Activated naive CD4-positive, alpha-beta T cell treated with anti-CD3 and anti-CD28 coated beads, Interleukin-2, amount 50 U/mL, for 24 hours (primary cell): ENCODE measurements around the gene SLC6A8.
A peak's percentile ranks its signal among the peaks of the same experiment; 100 is the strongest.

ENCODE experiments used
- H3K27ac Mint-ChIP-seq: one replicate; pipeline ENCODE4 v1.8.0; 2021; ENCODE audit warnings: mild to moderate bottlenecking, mixed read lengths
- H3K27me3 Mint-ChIP-seq: one replicate; pipeline ENCODE4 v1.8.0; 2021; ENCODE audit warnings: mixed read lengths
- H3K36me3 Mint-ChIP-seq: one replicate; pipeline ENCODE4 v1.8.0; 2021; ENCODE audit warnings: mixed read lengths
- H3K4me1 Mint-ChIP-seq: one replicate; pipeline ENCODE4 v1.8.0; 2021; ENCODE audit warnings: mixed read lengths
- H3K4me3 Mint-ChIP-seq: one replicate; pipeline ENCODE4 v1.8.0; 2021; ENCODE audit warnings: mild to moderate bottlenecking, mixed read lengths
- H3K9me3 Mint-ChIP-seq: one replicate; pipeline ENCODE4 v1.8.0; 2021; ENCODE audit warnings: mixed read lengths

Gene SLC6A8

DNA sequence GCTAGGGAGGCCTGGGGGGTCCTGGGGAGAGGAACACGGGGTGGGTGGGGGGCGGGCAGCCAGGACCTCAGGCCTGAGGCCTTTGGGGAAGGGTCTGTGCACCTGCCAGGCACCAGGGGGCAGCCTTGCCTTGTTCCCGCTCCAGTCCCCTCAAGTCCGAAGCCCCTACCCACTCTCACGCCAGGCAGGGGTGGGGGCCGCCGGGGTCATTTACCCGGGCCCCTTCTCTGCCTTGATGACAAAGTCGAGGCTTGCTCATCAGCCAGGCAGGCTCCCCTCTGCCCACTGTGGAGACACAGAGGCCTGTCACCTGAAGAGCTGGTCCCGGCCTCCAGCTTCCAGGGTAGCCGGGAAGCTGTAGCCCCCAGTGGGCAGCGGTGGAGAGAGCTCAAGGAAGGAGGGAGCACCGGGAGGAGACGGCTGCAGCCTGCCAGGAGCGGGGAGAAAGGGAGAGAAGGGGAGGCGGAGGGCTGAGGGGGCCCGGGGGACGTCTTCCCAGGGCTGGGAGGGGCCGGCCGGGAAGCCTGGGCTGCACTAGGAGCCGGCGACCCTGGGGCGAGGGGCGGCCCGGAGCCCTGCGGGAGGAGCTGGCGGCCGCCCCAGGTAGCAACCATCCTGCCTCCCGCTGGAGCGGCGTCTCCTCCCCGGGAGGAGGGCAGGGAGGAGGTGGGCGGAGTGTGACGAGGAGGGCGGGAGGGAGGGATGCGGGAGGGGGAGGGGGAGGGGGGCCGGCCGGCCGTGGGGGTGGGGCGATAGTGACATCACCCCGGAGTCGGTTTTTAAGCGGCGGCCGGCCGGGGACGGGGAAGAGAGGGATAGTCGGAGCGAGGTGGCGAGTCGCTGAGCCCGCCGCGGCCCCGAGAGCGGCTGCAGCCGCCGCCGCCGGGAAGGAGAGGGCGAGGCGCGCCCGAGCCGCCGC is at the start of gene SLC6A8:
TSS of gene SLC6A8 (plus strand) at position 806 of the 919 bp plus-strand sequence. CDS start 649 bp downstream, outside the sequence.
- Mint-ChIP-seq H3K27me3 (peaks cover 2% of the 10 kb centered on the region), H3K4me3 (peak within 1 kb of the TSS; percentile 68), H3K4me1 (no peaks in the 10 kb centered on the region), H3K9me3 (no peaks in the 10 kb centered on the region), H3K36me3 (no peaks in the 10 kb centered on the region), H3K27ac (no peak within 1 kb of the TSS)

DNA sequence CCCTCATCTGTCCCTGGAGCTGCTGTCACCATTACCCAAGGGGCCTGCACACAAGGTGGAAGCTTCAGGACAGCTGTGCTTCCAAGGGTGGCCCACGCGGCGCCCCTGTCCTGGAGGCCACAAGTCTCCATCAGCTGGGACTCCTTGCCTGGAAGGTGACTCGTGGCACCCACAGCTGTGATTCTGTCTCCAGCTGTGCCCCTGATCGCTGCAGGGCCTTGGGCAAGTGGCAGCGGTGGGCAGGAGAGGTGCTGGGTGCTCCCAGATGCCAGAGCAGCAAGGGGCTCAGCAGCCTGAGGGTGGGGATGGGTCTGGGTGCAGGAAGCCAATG is 49.7 kb upstream of the SLC6A8 start:
- Mint-ChIP-seq H3K9me3 (no peaks in the 10 kb centered on the region), H3K4me3 (no peak overlapping the region), H3K27me3 (peaks cover 9% of the 10 kb centered on the region), H3K27ac (no peak overlapping the region), H3K36me3 (no peaks in the 10 kb centered on the region), H3K4me1 (peaks cover 7% of the 10 kb centered on the region)

DNA sequence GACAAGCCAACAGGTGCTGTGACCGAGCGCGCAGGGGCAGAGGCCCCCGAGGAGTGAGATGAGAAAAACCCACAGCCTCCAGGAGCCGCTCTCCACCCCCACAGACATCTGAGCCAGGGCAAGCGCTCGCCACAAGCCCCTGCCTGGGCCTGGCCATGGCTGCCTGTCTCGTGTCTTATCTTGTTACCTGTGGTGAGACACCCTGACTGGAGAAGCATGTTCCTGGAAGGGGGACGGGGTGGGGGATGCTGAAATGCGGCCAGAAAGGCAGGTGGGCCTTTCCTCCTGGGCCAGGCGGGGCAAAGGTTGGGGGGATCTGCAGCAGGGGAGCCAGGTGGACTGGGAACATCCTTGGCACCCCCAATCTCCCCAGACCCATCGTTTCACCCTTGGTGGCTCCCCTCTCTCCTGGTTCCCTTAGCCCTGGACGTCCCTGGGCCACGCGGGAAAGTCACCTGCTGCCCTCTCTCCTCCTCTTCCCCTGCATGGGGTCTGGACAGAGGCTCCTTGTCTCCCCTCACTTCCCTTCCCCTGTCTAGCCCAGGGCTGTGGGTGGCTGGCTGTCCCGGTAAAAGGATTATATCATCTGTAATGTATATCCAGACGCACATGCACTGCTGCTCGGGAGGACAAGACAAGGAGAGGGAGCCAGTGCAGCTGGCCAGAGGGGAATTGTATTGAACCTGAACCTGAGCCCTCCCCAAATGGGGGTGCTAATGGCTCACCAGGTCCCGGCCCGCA is 49.1 kb upstream of the SLC6A8 start:
- Mint-ChIP-seq H3K9me3 (no peaks in the 10 kb centered on the region), H3K4me3 (no peak overlapping the region), H3K27ac (no peak overlapping the region), H3K27me3 (peaks cover 10% of the 10 kb centered on the region), H3K36me3 (no peaks in the 10 kb centered on the region), H3K4me1 (peaks cover 7% of the 10 kb centered on the region)

DNA sequence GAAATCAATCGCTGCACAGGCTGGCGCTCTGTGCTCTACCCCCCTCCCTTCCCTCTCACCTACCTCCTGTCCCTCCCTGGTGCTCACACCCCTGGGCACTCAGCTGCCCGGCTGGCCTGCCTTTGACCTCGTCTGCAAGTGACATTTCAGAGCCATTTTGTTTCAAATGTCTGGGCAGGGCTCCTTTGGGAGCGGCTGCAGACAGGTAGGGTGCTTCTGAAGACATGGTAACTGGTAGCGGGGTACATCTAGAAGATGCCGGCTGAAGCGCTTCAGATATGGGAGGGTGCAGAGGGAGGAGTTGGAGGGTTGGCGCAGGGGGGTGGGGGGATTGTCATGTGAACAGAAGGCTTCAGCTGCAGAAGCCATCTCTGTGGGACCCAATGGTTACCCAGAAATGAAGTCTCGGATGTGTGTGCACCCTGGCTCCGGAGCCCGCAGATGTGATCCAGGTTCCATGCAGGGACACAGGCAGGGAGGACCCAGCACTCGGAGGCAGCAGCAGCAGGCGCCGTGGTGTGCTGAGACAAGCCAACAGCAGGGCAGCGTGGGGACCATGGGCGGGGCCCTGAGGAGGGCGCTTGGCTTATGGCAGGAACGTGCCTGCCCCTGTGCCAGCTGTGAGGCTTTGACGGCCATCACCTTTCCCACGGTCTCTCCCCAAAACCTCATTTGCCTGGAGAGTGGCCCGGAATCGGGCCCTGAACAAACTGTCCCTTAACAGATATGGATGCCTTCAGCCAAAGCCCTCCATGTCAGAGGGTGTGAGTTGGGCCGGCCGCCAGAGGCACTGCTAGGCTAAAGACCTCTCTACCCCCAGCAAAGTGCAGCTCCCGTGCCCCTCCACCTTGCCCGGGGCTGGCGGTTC is 48.3 kb upstream of the SLC6A8 start:
- peaks cover 7% of the 10 kb centered on the region for H3K4me1 Mint-ChIP-seq
- H3K9me3 Mint-ChIP-seq: no peaks in the 10 kb centered on the region
- no peaks in the 10 kb centered on the region for H3K36me3 Mint-ChIP-seq
- peaks cover 10% of the 10 kb centered on the region for H3K27me3 Mint-ChIP-seq
- H3K4me3 Mint-ChIP-seq: no peak overlapping the region
- H3K27ac Mint-ChIP-seq: no peak overlapping the region

DNA sequence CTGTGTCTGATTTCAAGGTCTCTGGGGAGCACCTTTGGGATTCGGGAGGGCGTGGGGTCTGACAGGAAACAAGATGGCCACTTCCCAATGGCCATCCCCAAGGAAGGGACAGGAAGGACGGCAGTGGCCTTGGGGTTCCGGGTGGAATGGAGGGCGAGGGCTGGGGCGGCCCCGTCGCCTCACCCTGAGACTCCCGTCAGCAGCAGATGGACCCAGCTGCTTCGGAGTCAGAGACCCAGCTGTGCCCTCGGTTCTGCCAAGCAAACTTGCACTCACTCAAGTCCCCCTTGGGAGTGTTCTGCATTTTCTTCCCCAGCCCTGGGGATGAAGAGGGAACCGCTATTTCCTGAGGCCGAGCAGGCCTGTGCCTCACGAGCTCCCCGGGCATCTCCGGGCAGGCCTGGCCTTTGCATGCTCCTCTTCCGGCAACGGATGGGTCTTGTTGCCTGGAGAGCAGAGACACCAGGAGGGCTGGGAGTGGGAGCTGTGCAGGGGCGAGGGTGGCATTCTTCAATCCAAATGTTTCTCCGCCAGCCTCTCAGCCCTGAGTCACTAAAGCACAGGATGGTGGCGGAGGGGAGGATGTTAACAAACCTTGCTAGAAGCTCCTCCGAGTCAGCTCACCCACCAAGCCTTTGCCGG is 47.6 kb upstream of the SLC6A8 start:
- H3K4me1 Mint-ChIP-seq: peaks cover 7% of the 10 kb centered on the region
- no peaks in the 10 kb centered on the region for H3K36me3 Mint-ChIP-seq
- H3K4me3 Mint-ChIP-seq: no peak overlapping the region
- no peaks in the 10 kb centered on the region for H3K9me3 Mint-ChIP-seq
- H3K27ac Mint-ChIP-seq: no peak overlapping the region
- peaks cover 13% of the 10 kb centered on the region for H3K27me3 Mint-ChIP-seq

DNA sequence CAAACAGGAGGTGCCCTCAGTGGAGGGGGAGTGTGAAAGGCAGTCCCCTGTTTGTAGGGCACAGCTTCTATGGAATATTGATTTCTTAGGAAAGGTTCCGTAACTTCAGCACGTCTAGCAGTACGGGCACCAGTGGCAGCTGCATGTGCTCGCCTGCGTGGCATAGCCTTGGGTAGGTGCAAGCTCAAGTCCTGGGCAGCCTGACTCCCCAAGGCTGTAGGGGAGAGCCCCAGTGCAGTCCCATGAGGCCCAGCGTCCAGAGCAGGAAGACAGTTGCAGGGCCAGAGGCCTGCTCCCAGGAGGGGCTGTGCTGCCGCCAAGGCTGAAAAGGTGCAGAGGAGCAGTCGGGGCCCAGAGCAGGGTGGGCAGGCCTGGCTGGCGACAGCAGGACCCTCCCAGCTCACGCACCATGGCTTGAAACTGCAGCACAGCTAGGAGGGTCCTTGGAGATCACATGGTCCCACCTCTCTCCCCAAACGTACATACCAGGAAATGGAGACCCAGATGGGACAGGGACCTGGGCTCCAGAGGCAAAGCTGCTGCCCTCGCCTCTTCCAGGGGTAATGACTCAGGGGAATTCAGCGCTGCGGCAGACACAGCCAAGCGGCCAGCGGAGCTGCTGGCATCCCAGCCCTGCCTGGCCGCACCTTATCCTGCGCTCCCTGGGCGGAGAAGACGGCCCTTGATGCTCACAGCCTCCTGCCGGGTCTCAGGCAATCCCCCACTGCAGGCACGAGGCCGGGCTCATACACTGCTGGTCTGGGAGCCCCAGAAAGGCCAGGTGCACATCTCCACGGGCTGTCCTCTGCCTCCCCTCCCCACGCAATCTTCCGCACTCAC is 46.8 kb upstream of the SLC6A8 start:
- H3K4me3 Mint-ChIP-seq: no peak overlapping the region
- no peak overlapping the region for H3K27ac Mint-ChIP-seq
- H3K36me3 Mint-ChIP-seq: no peaks in the 10 kb centered on the region
- H3K4me1 Mint-ChIP-seq: peaks cover 7% of the 10 kb centered on the region
- peaks cover 13% of the 10 kb centered on the region for H3K27me3 Mint-ChIP-seq
- no peaks in the 10 kb centered on the region for H3K9me3 Mint-ChIP-seq

DNA sequence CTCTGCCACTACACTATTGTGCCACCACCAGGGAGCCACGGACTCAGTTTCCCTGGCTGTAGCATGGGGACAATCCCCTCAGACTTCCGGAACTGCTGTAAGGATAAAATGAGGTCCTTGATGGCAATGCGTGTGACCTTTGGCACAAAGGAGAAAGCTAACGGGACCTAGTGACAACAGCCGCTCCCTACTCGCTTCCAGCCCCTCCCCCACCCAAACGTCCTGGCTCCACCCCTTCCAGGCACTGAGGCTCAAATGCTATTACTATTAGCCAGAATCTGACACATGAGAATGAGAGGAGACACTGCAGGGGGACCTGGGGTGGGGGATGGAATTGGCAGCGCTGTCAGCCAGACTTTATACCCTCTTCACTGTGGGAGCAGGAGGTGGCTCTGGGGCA is 46.1 kb upstream of the SLC6A8 start:
- H3K4me3 Mint-ChIP-seq: peak overlapping the region; percentile 52
- H3K9me3 Mint-ChIP-seq: no peaks in the 10 kb centered on the region
- peaks cover 16% of the 10 kb centered on the region for H3K27me3 Mint-ChIP-seq
- no peaks in the 10 kb centered on the region for H3K36me3 Mint-ChIP-seq
- peaks cover 7% of the 10 kb centered on the region for H3K4me1 Mint-ChIP-seq
- no peak overlapping the region for H3K27ac Mint-ChIP-seq

DNA sequence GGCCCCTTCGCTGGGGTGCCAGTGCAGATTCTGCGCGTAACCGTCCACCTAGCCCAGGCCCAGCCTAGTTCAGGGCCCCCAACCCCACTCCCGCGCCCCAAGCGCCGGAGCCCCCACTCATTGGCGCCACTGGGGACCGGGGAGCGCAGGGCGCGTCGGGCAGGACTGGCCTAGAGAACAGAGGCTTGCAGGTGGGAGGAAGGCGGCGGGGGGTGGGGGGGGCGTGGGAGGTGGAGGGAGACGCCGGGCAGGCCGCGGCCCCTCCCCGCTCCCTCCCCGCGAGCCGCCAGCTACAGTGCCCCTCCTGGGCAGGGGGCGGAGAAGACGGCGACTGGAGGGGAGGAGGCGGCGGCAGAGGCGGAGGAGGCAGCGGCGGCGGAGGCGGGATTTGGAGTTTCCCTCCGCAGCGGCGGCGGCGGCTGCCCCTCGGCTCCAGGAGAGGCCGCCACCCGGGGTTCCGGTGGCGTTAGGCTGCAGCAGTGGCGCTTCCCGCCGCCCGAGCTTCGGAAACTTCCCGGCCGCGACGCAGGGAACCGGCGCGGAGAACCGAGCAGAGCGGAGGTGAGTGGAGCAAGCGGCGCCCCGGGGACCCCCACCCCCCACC is 45.6 kb upstream of the SLC6A8 start:
- peaks cover 7% of the 10 kb centered on the region for H3K4me1 Mint-ChIP-seq
- no peaks in the 10 kb centered on the region for H3K9me3 Mint-ChIP-seq
- H3K4me3 Mint-ChIP-seq: no peak overlapping the region
- no peaks in the 10 kb centered on the region for H3K36me3 Mint-ChIP-seq
- no peak overlapping the region for H3K27ac Mint-ChIP-seq
- peaks cover 16% of the 10 kb centered on the region for H3K27me3 Mint-ChIP-seq

DNA sequence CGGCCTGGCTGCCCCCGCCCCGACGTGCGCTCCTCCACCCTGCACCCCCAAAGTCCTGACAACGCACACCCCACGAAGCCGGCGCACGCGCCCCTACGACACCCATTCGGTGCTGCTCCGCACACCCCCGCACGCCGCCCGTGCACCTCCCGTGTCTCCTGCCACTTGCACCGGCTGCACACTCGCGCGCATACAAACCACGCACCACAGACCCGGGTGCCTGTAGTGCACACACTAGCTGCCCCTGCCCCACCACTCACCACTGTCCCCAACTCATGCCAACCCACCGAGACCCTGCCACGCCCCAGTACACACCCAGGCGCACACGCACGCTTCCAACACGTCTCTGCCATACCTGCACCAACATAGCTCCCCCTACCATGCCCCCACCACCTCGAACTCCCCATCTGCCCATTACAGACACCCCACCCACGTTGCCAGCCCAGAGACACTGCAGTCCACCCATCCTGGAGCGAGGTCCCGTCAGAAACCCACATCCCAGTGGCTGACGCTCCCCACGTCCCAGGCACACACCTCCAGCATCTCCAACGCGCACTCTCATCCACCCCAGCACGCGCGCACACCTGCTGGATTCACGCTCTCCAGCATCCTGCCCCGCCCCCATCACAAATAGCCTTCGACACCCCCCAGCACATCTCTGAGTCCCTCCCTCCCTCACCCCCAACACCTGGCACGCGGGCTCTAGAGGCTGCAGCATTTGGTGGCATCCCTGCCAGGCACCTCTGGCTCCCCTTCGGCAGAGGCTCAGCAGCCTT is 44.9 kb upstream of the SLC6A8 start:
- Mint-ChIP-seq H3K9me3 (no peaks in the 10 kb centered on the region), H3K27ac (no peak overlapping the region), H3K4me1 (peaks cover 7% of the 10 kb centered on the region), H3K36me3 (no peaks in the 10 kb centered on the region), H3K4me3 (peak overlapping the region; percentile 39), H3K27me3 (peaks cover 16% of the 10 kb centered on the region)

DNA sequence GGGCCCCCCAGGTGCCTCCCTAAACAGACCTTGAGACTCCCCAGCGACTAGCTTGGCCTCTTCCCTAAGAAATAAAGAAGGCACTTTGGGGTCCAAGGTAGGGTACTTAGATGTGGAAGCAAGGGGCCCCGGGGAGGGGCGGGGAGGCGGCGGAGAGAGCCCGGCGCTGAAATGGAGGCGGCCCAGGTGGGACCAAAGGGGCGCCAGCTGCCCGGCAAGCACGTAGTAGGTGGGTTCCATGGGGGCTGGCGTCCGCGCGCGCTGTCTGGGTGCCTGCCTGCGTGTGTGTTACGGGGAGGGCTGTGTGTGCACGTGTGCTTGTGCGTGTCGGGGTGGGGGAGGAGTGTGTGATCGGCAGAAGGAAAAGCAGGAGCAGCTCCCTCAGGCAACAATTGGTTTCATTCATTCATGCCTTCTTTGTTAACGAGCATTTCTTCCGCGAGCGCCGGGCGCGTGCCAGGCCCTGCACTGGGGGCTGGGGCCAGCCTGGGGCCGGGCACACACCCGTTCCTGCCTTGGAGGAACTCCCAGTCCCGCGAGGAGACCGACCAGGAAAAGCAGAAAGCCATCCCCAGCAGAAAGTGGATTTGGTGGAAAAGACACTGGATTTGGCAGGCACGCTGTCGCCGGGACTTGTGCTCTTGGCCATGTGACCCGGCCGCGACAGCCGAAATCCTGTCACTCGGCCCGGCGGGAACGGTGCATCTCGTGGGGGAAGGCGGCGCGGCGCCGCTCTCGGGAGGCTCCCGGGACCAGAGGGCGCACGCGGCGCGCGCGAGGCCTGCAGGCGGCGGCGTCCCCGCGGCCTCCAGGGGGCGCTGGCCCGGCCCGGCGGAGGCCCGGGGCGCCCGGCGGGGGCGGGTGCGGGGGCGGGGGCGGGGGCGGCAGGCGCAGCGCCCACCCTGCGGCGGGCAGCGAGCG is 44.0 kb upstream of the SLC6A8 start:
- Mint-ChIP-seq H3K27ac (no peak overlapping the region), H3K9me3 (no peaks in the 10 kb centered on the region), H3K4me3 (no peak overlapping the region), H3K36me3 (no peaks in the 10 kb centered on the region), H3K4me1 (peaks cover 7% of the 10 kb centered on the region), H3K27me3 (peaks cover 16% of the 10 kb centered on the region)

DNA sequence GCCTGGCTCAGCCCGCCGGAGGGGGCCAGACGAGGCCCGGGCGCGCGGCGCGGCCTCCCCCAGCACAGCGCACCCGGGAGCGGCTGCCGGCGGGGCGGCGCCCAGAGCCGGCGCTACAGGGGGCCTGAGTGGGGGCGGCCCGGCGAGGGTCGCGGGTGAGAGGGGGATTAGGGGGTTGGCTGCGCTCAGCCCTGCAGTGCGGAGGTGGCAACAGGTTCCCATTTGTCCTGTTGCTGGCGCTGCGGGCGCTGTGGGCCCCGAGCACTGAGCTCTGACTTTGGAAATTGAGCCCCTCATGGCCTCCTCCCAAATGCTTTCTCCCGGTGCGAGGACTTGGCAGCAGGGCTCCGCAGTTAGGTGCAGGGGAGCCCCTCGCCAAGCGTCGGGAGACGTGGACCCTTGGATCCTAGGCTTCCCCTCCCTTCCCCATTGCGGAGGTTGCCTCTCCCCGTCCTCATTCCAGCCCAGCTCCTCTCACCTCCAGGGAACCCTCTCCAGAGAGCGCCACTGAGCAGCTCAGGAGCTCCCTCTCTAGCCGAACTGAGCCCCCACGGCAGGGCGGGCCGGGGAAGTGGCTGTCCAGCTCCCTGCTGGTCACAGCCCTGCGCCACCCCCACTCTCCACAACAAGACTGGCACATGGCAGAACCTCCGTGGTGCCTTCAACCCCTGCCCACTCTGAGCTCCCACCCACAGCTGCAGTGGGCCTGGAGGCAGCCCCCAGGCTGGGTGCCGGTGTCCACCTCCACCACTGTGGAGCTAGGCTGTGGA is 43.2 kb upstream of the SLC6A8 start:
- Mint-ChIP-seq H3K27me3 (peaks cover 15% of the 10 kb centered on the region), H3K27ac (no peak overlapping the region), H3K4me3 (peak overlapping the region; percentile 15), H3K36me3 (no peaks in the 10 kb centered on the region), H3K9me3 (no peaks in the 10 kb centered on the region), H3K4me1 (peaks cover 7% of the 10 kb centered on the region)

DNA sequence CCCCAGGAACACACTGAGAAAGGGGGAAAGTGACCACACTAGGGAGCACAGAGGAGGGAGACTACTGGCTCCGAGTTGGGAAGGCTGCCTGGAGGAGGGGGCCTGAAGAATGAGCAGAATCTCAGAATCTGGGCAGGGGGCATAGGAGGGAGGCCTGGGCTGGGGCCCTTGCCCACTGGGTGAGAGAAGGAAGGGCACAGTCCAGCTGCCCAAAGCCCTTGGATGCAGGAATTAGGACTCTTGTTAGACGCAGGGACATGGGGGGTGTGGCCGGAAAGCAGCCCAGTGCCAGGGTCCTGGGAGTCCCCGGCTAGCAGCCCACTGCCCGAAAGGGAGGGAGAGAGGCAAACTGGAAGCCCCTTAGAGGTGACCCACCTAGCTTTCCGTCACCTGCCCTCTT is 42.6 kb upstream of the SLC6A8 start:
- Mint-ChIP-seq H3K27ac (no peak overlapping the region), H3K36me3 (no peaks in the 10 kb centered on the region), H3K27me3 (peaks cover 15% of the 10 kb centered on the region), H3K4me1 (peaks cover 7% of the 10 kb centered on the region), H3K9me3 (no peaks in the 10 kb centered on the region), H3K4me3 (no peak overlapping the region)
